Body of pancreas (tissue), 4 donors: ENCODE results near the gene RASA3. TPM values are rescaled to one million over a fixed set of nuclear protein-coding genes. Genes with fewer than 3 reads are reported as not detected.

Experiments used
- ATAC-seq: fragments of 150-250 bp; one replicate; pipeline ENCODE4 v1.9.1; 2016
- DNase-seq, 4 donors: peaks; one replicate each; pipeline ENCODE4 v3.0.0-alpha.2; 2019
- H3K27ac ChIP-seq, 4 donors: fragments of 200-600 bp; sonication (generic); 1 replicate in 3 of 4; 2 replicates in 1 of 4; pipeline versions ENCODE4 v1.5.1 to v1.6.1; 2016 to 2019; ENCODE audit warnings: mild to moderate bottlenecking in 1 of 4, mixed read lengths in 1 of 4, moderate library complexity in 1 of 4
- H3K27me3 ChIP-seq, 2 donors: fragments of 200-600 bp; sonication (generic); one replicate each; pipeline ENCODE4 v1.6.0; 2016; ENCODE audit warnings: mild to moderate bottlenecking in 1 of 2
- H3K36me3 ChIP-seq, 2 donors: fragments of 200-600 bp; sonication (generic); replicated peaks in 1 of 2; 2 replicates each; pipeline ENCODE4 v1.5.1; 2016; ENCODE audit warnings: low read depth in 2 of 2; ENCODE audit not compliant: insufficient read depth in 1 of 2
- H3K4me1 ChIP-seq: fragments of 200-600 bp; sonication (generic); one replicate; pipeline ENCODE4 v1.6.0; 2016
- H3K4me3 ChIP-seq, 2 donors: fragments of 200-600 bp; sonication (generic); 1 replicate in 1 of 2; 2 replicates in 1 of 2; pipeline ENCODE4 v1.5.1; 2016 to 2019
- H3K9me3 ChIP-seq, 3 donors: fragments of 200-600 bp; sonication (generic); 1 replicate in 2 of 3; 2 replicates in 1 of 3; pipeline ENCODE4 v1.5.1; 2016
- CTCF ChIP-seq, 7 experiments: fragments of 450-650 bp in 4 of 7; fragments of 200-600 bp in 3 of 7; sonication (generic) in 3 of 7; IDR thresholded peaks; one replicate each; pipeline ENCODE4 v1.5.1; 2016 to 2019; ENCODE audit warnings: antibody characterized with exemption in 7 of 7
- POLR2A ChIP-seq, 3 donors: fragments of 450-650 bp; IDR thresholded peaks; one replicate each; pipeline ENCODE4 v1.6.1; 2016; ENCODE audit warnings: antibody characterized with exemption in 3 of 3, mild to moderate bottlenecking in 2 of 3
- WGBS, 2 donors: methylation state at CpG; one replicate each; pipeline ENCODE4 v1.1.5; 2017; 5-methylcytosine and 5-hydroxymethylcytosine counted together
- intact Hi-C: fragments of 100-400 bp; cut with DNase I; formaldehyde crosslinking; loops from one replicate; pipeline ENCODE4 v1.15.1; 2023
- total RNA-seq, 2 donors: library from RNA; depleted of rRNA; stranded (reverse); fragments of >200 nt; gene quantifications; one replicate each; pipeline ENCODE4 v1.1.0, GENCODE V29; 2016

The RASA3 gene
- total RNA-seq, 2 donors from 2014 or later, result 10.2 to 19.2 TPM

- Histone ChIP-seq H3K36me3 (no peaks in the 10 kb centered on the region), H3K4me3 (no peak overlapping the region), H3K27ac (no peak overlapping the region), H3K4me1 (peaks cover 32% of the 10 kb centered on the region), H3K9me3 (no peaks in the 10 kb centered on the region), H3K27me3 (no peaks in the 10 kb centered on the region)
- no peak for ATAC-seq
- no peak for DNase-seq
- WGBS, 2 donors, result 71 to 88% methylated on average over 11 to 16 of the region's 16 CpGs
- intact Hi-C loops, result no loop called here
- TF ChIP-seq POLR2A (IDR thresholded peaks at IDR 0.05), result no peak
- TF ChIP-seq CTCF (IDR thresholded peaks at IDR 0.05), result no peak
Measured at GRCh38 chr13:114062754-114063153, 69.7 kb downstream of the RASA3 start.

- no peaks in the 10 kb centered on the region for H3K9me3 ChIP-seq
- H3K27me3 ChIP-seq, result no peaks in the 10 kb centered on the region
- H3K4me3 ChIP-seq, result no peak overlapping the region
- intact Hi-C loops, result no loop called here
- WGBS, 2 donors, result 95 to 96% methylated on average over 32 to 34 of the region's 34 CpGs
- H3K27ac ChIP-seq, result no peak overlapping the region
- ATAC-seq (no peak), DNase-seq (no peak)
- TF ChIP-seq POLR2A (IDR thresholded peaks at IDR 0.05) (no peak), CTCF (IDR thresholded peaks at IDR 0.05) (no peak)
- peaks cover 32% of the 10 kb centered on the region for H3K4me1 ChIP-seq
- no peaks in the 10 kb centered on the region for H3K36me3 ChIP-seq
Measured at GRCh38 chr13:114062341-114062740, 70.1 kb downstream of the RASA3 start.

- DNase-seq (no peak), ATAC-seq (no peak)
- no peak overlapping the region for H3K27ac ChIP-seq
- H3K9me3 ChIP-seq, result no peaks in the 10 kb centered on the region
- TF ChIP-seq CTCF (IDR thresholded peaks at IDR 0.05) (no peak), POLR2A (IDR thresholded peaks at IDR 0.05) (no peak)
- no peak overlapping the region for H3K4me3 ChIP-seq
- H3K27me3 ChIP-seq, result no peaks in the 10 kb centered on the region
- H3K36me3 ChIP-seq, result no peaks in the 10 kb centered on the region
- WGBS, 2 donors, result 89 to 95% methylated on average over 19 to 20 of the region's 20 CpGs
- intact Hi-C loops, result no loop called here
- peaks cover 28% of the 10 kb centered on the region for H3K4me1 ChIP-seq
Measured at GRCh38 chr13:114061744-114062143, 70.7 kb downstream of the RASA3 start.

GRCh38 chr13:114061047-114061446 is 71.4 kb downstream of the RASA3 start:
- 91% methylated on average over 16 to 18 of the region's 18 CpGs for WGBS, 2 donors
- intact Hi-C loops, result no loop called here
- Histone ChIP-seq H3K27me3 (no peaks in the 10 kb centered on the region), H3K9me3 (no peaks in the 10 kb centered on the region), H3K27ac (no peak overlapping the region), H3K4me3 (no peak overlapping the region), H3K36me3 (no peaks in the 10 kb centered on the region), H3K4me1 (peaks cover 22% of the 10 kb centered on the region)
- TF ChIP-seq CTCF (IDR thresholded peaks at IDR 0.05), result no peak
- no peak for TF ChIP-seq POLR2A (IDR thresholded peaks at IDR 0.05)
- ATAC-seq, result no peak
- DNase-seq, result no peak
